Gastrocnemius medialis (tissue), 4 donors: ENCODE measurements around the gene OR10A2.

Source experiments
- CTCF ChIP-seq, 5 experiments: fragments of 450-650 bp in 3 of 5; fragments of 200-600 bp in 2 of 5; sonication (generic) in 2 of 5; IDR thresholded peaks in 4 of 5; conservative IDR thresholded peaks in 1 of 5; 1 replicate in 4 of 5; 2 replicates in 1 of 5; pipeline ENCODE4 v1.5.1; 2016 to 2019; ENCODE audit warnings: antibody characterized with exemption in 5 of 5, mild to moderate bottlenecking in 3 of 5, moderate library complexity in 3 of 5
- POLR2A ChIP-seq, 2 donors: fragments of 450-650 bp; IDR thresholded peaks; one replicate each; pipeline ENCODE4 v1.6.1; 2017; ENCODE audit warnings: antibody characterized with exemption in 2 of 2, mild to moderate bottlenecking in 2 of 2, moderate library complexity in 2 of 2

GRCh38 chr11:6824136-6824823 is 38.6 kb upstream of the OR10A2 start:
- no peak for TF ChIP-seq CTCF (IDR thresholded peaks at IDR 0.05 in 4 of 5, conservative IDR thresholded peaks at IDR 0.05 in 1 of 5)
- no peak for TF ChIP-seq POLR2A (IDR thresholded peaks at IDR 0.05)
